HepG2 (cell line): Measurements from ENCODE around the gene EFNA3. TPM values are rescaled to one million over a fixed set of nuclear protein-coding genes. Genes with fewer than 3 reads are reported as not detected.

Source experiments
- AHR ChIP-seq: IDR thresholded peaks from 2 replicates; pipeline ENCODE4 v1.6.1; 2018; ENCODE audit warnings: missing genetic modification reagents, missing compliant biosample characterization
- KLF13 ChIP-seq: sonication (generic); formaldehyde crosslinking; IDR thresholded peaks from 2 replicates; pipeline ENCODE4 v1.4.0; 2020; ENCODE audit warnings: mild to moderate bottlenecking, missing genetic modification reagents
- MAFG ChIP-seq: sonication (generic); formaldehyde crosslinking; IDR thresholded peaks from 2 replicates; pipeline ENCODE4 v1.5.1; 2020; ENCODE audit warnings: mild to moderate bottlenecking, missing genetic modification reagents
- MYC ChIP-seq: sonication (generic); formaldehyde crosslinking; IDR thresholded peaks from 2 replicates; pipeline ENCODE4 v1.9.0; 2021; ENCODE audit warnings: missing genetic modification reagents, borderline replicate concordance
- RBM39 ChIP-seq: fragments of 200-400 bp; formaldehyde crosslinking; IDR thresholded peaks from one replicate; pipeline ENCODE4 v1.6.1; 2018; ENCODE audit warnings: antibody characterized with exemption, mild to moderate bottlenecking, low read depth, low read length; ENCODE audit not compliant: poor library complexity, severe bottlenecking
- RXRB ChIP-seq: IDR thresholded peaks from 2 replicates; pipeline ENCODE4 v1.6.1; 2016; ENCODE audit warnings: borderline replicate concordance, missing genetic modification reagents, missing compliant biosample characterization
- SIX1 ChIP-seq: sonication (generic); formaldehyde crosslinking; IDR thresholded peaks from 2 replicates; pipeline ENCODE4 v1.4.0; 2020; ENCODE audit warnings: missing genetic modification reagents, borderline replicate concordance
- SNAPC4 ChIP-seq: sonication (generic); formaldehyde crosslinking; IDR thresholded peaks from 2 replicates; pipeline ENCODE4 v1.4.0; 2020; ENCODE audit warnings: mild to moderate bottlenecking, missing genetic modification reagents
- ZBTB20 ChIP-seq: sonication (generic); formaldehyde crosslinking; IDR thresholded peaks from 2 replicates; pipeline ENCODE4 v1.8.1; 2023; ENCODE audit warnings: missing genetic modification reagents, low read depth, mild to moderate bottlenecking, borderline replicate concordance
- ZUFSP ChIP-seq: sonication (generic); formaldehyde crosslinking; IDR thresholded peaks from 2 replicates; pipeline ENCODE4 v1.9.0; 2021; ENCODE audit warnings: missing genetic modification reagents, mild to moderate bottlenecking, borderline replicate concordance
- polyA plus RNA-seq, 8 experiments: library from polyadenylated mRNA; depleted of rRNA in 3 of 8; stranded (reverse) in 7 of 8; unstranded in 1 of 8; fragments of >200 nt; fragmentation: Illumina TruSeq in 4 of 8; extraction: Trizol in 4 of 8; gene quantifications; 2 replicates each; pipeline versions ENCODE4 v1.2.1 to v1.2.3, GENCODE V29; 2011 to 2016; ENCODE audit warnings: low read depth in 4 of 8, missing spikeins in 1 of 8, mixed read lengths in 1 of 8; ENCODE audit not compliant: insufficient read depth in 1 of 8
- total RNA-seq, 5 experiments: library from RNA; depleted of rRNA; stranded (reverse); fragments of >200 nt; fragmentation: Illumina TruSeq; extraction: Trizol; gene quantifications; 2 replicates each; pipeline ENCODE4 v1.2.3, GENCODE V29; 2016; ENCODE audit warnings: low read depth in 1 of 5
- TF ChIP-seq, protein P1 (sequence below): sonication (generic); formaldehyde crosslinking; IDR thresholded peaks from 2 replicates; pipeline ENCODE4 v1.5.1; 2020; ENCODE audit warnings: mild to moderate bottlenecking, missing genetic modification reagents
- TF ChIP-seq, protein P2 (sequence below): sonication (generic); formaldehyde crosslinking; IDR thresholded peaks from 2 replicates; pipeline ENCODE4 v1.5.0; 2020; ENCODE audit warnings: missing genetic modification reagents
- TF ChIP-seq, protein P3 (sequence below): sonication (generic); formaldehyde crosslinking; IDR thresholded peaks from 2 replicates; pipeline ENCODE4 v1.4.0; 2020; ENCODE audit warnings: missing genetic modification reagents

EFNA3 gene
- total and polyA plus RNA-seq, 2 of the 13 experiments (the other 11 are each of a cell fraction or from before 2014, with no cell fraction given), result 1.0 to 5.7 TPM

DNA sequence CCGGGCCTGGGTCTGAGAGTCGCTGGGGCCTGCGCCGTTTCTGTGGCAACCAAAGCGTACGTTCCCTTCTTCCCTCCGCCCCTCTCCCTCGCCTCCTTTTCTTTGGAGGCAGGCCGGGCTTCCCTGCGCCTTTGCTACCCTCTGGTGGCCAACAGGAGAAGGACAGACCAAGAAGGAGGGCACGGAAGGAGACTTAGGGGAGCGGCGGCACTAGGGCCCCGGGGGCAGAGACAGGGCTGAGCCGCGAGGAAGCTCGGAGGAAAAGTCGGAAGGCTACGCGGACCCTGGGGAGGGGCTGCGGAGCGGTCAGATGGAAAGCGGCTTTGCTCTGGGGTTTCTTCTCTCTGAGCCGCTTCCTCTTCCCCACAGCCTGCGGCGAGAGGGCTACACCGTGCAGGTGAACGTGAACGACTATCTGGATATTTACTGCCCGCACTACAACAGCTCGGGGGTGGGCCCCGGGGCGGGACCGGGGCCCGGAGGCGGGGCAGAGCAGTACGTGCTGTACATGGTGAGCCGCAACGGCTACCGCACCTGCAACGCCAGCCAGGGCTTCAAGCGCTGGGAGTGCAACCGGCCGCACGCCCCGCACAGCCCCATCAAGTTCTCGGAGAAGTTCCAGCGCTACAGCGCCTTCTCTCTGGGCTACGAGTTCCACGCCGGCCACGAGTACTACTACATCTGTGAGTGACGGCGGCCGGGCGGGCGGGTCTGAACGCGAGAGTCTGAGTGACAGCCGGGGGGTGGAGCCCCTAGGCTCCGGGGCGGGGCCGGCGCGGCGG lies 6.3 kb downstream of the EFNA3 start (continued):
- TF ChIP-seq SNAPC4 (CRISPR knock-in tag) (peak; percentile 55; the same call in 1 of the 2 replicates), KLF13 (CRISPR knock-in tag) (no peak), ZBTB20 (peak; percentile 37; the same call in 1 of the 2 replicates), RBM39 (peak; percentile 45), MYC (CRISPR knock-in tag) (peak; percentile 65; the same call in 1 of the 2 replicates), AHR (CRISPR knock-in tag) (peak; percentile 75; the same call in 1 of the 2 replicates), ZUFSP (no peak), SIX1 (0 out of 2 replicates have a peak, but pooled peaks have one; percentile 27), MAFG (CRISPR knock-in tag) (no peak), RXRB (CRISPR knock-in tag) (peak; percentile 79; the same call in 1 of the 2 replicates)
- TF ChIP-seq, protein P1, sequence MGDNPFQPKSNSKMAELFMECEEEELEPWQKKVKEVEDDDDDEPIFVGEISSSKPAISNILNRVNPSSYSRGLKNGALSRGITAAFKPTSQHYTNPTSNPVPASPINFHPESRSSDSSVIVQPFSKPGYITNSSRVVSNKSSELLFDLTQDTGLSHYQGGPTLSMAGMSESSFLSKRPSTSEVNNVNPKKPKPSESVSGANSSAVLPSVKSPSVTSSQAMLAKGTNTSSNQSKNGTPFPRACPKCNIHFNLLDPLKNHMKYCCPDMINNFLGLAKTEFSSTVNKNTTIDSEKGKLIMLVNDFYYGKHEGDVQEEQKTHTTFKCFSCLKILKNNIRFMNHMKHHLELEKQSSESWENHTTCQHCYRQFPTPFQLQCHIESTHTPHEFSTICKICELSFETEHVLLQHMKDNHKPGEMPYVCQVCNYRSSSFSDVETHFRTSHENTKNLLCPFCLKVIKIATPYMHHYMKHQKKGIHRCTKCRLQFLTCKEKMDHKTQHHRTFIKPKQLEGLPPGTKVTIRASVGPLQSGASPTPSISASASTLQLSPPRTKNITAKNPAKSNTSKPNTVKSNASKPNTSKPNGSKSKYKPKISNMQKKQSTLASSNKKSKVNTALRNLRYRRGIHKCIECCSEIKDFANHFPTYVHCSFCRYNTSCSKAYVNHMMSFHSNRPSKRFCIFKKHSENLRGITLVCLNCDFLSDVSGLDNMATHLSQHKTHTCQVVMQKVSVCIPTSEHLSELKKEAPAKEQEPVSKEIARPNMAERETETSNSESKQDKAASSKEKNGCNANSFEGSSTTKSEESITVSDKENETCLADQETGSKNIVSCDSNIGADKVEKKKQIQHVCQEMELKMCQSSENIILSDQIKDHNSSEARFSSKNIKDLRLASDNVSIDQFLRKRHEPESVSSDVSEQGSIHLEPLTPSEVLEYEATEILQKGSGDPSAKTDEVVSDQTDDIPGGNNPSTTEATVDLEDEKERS (CRISPR knock-in tag), result peak; percentile 78; the same call in 1 of the 2 replicates
- TF ChIP-seq, protein P2, sequence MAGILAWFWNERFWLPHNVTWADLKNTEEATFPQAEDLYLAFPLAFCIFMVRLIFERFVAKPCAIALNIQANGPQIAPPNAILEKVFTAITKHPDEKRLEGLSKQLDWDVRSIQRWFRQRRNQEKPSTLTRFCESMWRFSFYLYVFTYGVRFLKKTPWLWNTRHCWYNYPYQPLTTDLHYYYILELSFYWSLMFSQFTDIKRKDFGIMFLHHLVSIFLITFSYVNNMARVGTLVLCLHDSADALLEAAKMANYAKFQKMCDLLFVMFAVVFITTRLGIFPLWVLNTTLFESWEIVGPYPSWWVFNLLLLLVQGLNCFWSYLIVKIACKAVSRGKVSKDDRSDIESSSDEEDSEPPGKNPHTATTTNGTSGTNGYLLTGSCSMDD (CRISPR knock-in tag), result no peak
- TF ChIP-seq, protein P3, sequence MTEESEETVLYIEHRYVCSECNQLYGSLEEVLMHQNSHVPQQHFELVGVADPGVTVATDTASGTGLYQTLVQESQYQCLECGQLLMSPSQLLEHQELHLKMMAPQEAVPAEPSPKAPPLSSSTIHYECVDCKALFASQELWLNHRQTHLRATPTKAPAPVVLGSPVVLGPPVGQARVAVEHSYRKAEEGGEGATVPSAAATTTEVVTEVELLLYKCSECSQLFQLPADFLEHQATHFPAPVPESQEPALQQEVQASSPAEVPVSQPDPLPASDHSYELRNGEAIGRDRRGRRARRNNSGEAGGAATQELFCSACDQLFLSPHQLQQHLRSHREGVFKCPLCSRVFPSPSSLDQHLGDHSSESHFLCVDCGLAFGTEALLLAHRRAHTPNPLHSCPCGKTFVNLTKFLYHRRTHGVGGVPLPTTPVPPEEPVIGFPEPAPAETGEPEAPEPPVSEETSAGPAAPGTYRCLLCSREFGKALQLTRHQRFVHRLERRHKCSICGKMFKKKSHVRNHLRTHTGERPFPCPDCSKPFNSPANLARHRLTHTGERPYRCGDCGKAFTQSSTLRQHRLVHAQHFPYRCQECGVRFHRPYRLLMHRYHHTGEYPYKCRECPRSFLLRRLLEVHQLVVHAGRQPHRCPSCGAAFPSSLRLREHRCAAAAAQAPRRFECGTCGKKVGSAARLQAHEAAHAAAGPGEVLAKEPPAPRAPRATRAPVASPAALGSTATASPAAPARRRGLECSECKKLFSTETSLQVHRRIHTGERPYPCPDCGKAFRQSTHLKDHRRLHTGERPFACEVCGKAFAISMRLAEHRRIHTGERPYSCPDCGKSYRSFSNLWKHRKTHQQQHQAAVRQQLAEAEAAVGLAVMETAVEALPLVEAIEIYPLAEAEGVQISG (CRISPR knock-in tag), result peak; percentile 78
